HG03159 (cell line): ENCODE data around the gene GLIPR2.
A peak's percentile ranks its signal among the peaks of the same experiment; 100 is the strongest.

ENCODE experiments used
- ATAC-seq: cut with Tn5 transposase; IDR thresholded peaks from one replicate; pipeline ENCODE4 v1.9.1; 2021; ENCODE audit warnings: mild to moderate bottlenecking, moderate library complexity; ENCODE audit not compliant: unreplicated experiment

Gene GLIPR2

GRCh38 chr9:36191290-36191645 lies 54.7 kb downstream of the GLIPR2 start:
- ATAC-seq = peak; percentile 6

DNA sequence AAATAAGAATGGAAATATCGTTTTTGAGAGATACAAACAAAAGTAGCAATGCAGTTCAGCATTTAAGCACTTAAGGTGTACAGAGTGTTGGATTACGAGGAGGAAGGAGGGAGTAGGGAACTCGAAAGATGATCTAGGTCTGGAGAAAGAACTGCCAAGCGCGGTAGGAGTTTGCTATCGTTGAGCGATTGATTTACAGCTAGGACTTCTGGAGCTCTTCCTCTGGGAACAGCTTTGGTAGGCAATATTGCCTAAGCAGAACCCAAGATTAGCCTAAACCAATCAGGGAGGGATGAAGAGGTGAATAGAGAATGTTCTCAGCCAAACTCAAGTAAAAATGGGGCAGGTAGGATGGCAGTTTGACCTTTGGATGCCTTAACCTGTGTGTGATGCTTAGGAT lies 55.2 kb downstream of the GLIPR2 start:
- no peak for ATAC-seq

DNA sequence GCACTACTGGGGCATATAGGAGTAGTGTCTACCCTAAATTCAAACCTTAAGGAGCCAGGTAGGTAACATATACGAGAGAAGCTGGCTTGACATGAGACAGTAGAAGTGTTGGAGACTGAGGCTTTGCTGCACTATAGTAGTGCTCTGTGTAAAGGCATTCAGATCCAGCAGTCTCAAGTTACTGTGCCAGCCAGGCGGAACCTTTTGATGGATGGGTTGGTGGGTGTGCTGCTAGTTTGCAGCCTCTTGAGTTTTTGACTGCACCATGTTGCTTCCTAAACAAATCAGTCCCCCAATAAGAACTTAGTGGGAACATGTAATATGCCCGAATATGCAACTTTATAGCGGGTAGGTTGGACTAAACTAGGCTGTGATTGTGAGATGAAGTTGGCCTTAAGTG lies 55.7 kb downstream of the GLIPR2 start:
- ATAC-seq = no peak

- no peak for ATAC-seq
Observed at GRCh38 chr9:36193023-36193422, 56.5 kb downstream of the GLIPR2 start.

GRCh38 chr9:36194326-36195000 lies 57.9 kb downstream of the GLIPR2 start:
- no peak for ATAC-seq

- ATAC-seq = no peak
Observed at GRCh38 chr9:36204906-36205547, 68.5 kb downstream of the GLIPR2 start.

GRCh38 chr9:36207016-36207415 lies 70.5 kb downstream of the GLIPR2 start:
- no peak for ATAC-seq

GRCh38 chr9:36207546-36208012 lies 71.0 kb downstream of the GLIPR2 start:
- no peak for ATAC-seq

DNA sequence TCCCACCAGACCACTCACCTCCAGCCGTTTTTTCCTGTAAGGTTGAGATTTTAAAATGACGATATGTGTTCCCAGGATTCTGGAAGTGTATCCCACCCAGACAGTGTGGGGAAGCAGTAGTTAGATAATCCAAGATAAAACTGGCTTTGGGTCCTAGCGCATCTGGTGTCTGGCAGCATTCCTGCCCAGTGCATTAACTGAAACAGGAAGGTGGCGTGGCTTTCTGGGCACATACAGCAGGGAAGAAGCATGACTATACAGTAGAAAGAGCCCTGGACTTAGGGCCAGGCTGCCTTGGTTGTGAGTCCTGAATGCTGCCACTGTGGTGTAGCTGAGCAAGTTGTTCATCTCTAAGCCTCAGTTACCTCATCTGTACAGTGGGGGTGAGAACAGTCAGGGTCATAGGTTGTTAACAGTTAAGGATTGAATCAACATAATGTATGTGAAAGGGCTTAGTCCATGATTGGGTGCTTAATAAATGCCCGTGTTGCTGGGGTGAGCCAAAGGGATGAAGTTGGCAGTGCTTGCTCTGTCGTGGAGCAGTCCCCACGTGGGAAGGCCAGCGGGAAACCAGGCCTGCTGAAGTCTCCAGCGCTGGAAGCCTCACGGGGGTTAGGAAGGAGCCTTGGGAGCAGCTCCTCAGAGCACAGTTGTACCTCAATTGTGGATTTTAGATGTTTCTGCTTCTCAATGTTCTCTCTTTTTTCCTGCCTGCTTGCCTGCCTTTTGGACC lies 72.2 kb downstream of the GLIPR2 start:
- ATAC-seq = no peak

DNA sequence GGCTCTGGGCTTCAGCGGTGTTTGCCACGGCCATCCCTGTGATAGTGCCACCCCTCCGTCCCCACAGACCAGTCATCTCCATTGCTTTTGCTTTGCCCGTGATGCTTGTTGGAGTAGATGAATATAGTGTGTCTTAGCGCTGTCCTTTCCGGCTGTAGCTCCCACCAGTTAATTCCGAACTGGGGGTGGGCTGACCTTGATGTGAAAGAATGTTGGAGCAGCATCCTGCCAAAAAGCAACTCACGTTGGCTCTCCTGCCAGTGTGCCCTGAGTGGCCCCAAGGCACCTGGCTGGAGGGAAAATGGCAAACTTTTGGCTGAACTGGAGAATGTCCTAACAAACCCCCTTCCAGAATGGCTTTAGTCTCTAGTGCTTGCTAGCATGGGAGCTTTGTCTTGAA lies 74.2 kb downstream of the GLIPR2 start:
- ATAC-seq = no peak

DNA sequence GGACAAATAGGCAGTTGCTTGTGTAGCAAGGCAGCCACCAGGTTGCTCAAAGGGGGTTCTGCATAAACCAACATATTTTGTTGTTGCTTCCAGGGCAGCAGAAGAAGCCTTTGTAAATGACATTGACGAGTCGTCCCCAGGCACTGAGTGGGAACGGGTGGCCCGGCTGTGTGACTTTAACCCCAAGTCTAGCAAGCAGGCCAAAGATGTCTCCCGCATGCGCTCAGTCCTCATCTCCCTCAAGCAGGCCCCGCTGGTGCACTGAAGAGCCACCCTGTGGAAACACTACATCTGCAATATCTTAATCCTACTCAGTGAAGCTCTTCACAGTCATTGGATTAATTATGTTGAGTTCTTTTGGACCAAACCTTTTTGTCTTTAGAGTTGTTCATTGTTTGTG lies 75.0 kb downstream of the GLIPR2 start:
- ATAC-seq = no peak

GRCh38 chr9:36213387-36213786 lies 76.9 kb downstream of the GLIPR2 start:
- ATAC-seq = no peak
